ENCODE results near the gene NANS.
A peak's percentile ranks its signal among the peaks of the same experiment; 100 is the strongest.
"Not testable (repeated sequence)": the region's sequence is repeated elsewhere in the genome, so short reads cannot be mapped to it uniquely, and the experiment has no call there.

The NANS gene

DNA sequence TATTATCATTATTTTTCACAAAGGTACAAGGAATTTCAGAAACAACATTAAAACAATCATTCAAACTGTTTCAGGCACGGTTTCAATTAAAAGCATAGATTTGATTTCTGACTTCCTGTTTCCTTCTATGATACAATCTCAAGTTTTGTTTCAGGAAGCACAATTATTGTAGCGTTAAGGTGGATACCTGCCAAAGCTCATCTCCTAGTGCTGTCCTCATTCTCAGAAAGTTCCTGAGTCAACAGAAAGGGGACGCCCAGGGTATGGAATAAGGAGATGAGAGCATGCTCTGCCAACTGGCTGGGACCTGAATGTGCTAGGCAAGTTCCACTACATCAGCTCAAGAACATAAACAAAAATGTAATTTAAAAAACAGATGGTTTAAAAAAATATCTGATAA, 64.5 kb downstream of the NANS start:
- no peaks in the 10 kb centered on the region for H3K9me3 ChIP-seq
- peaks cover 45 to 49% of the 10 kb centered on the region in 2 experiments for H3K4me1 ChIP-seq (ENCODE audit: control insufficient read depth in 1 of 2, insufficient read depth in 1 of 2, low read depth in 1 of 2, low read length in 1 of 2)
- H3K27me3 ChIP-seq = no peaks in the 10 kb centered on the region
- no peak for TF ChIP-seq CTCF (IDR thresholded peaks at IDR 0.05)
- H3K36me3 ChIP-seq = peaks cover 24% of the 10 kb centered on the region
- peak overlapping the region in 1 of 2 experiments; percentile 98 for H3K4me3 ChIP-seq (ENCODE audit: low read depth in 1 of 2, low read length in 1 of 2)
- H3K27ac ChIP-seq = peak overlapping the region; percentile 96

- Histone ChIP-seq H3K27ac (peak overlapping the region; percentile 31), H3K4me1 (ENCODE audit: control insufficient read depth in 1 of 2, insufficient read depth in 1 of 2, low read depth in 1 of 2, low read length in 1 of 2) (peaks cover 37 to 41% of the 10 kb centered on the region in 2 experiments), H3K36me3 (peaks cover 48% of the 10 kb centered on the region)
- not testable (repeated sequence) for H3K27me3 ChIP-seq; H3K9me3 ChIP-seq; H3K4me3 ChIP-seq (ENCODE audit: low read depth in 1 of 2, low read length in 1 of 2)
Observed at GRCh38 chr9:98124091-98124490, 67.6 kb downstream of the NANS start.

DNA sequence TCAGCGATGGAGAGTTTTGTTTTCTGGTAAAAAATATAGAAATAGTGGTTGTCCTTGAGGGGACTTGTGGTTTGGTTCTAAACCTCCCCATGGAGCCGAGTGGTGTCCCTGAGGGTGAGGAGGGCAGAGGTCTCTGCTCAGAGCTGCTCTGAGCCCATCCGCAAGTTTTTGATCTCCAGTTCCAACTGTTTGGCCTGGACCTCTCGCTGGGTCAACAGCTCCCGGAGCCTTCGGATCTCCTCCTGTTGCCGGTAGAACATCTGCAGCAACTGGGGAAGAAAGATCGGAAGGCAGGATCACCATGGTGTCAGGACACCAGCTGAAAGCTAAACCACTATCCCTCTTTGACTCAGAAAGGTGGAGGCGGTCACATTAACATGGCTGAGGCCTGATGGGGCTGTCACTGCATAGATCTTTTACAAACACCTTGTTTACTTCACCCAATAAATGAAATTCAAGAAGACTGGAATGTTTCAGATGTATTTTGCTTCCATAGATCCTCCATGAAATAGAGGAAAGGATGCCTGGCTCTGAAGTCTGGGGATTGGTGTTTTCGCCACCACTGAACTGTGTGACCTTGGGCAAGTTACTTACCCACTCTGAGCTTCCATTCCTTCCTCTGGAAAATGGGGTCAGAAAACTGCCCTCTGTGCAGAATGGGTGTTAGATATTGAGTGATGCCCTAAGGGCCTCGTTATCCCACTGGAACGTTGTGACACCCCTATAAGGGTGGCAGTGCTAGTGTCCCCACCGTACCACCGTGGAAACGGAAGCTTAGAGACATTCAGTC, 68.3 kb downstream of the NANS start:
- Histone ChIP-seq H3K9me3 (no peaks in the 10 kb centered on the region), H3K27ac (peak overlapping the region; percentile 31), H3K36me3 (peaks cover 48% of the 10 kb centered on the region), H3K4me3 (ENCODE audit: low read depth in 1 of 2, low read length in 1 of 2) (no peak overlapping the region), H3K27me3 (no peaks in the 10 kb centered on the region), H3K4me1 (ENCODE audit: control insufficient read depth in 1 of 2, insufficient read depth in 1 of 2, low read depth in 1 of 2, low read length in 1 of 2) (peaks cover 40 to 47% of the 10 kb centered on the region in 2 experiments)
- TF ChIP-seq CTCF (IDR thresholded peaks at IDR 0.05) = no peak

- H3K27me3 ChIP-seq = no peaks in the 10 kb centered on the region
- peaks cover 18 to 32% of the 10 kb centered on the region in 2 experiments for H3K4me1 ChIP-seq (ENCODE audit: control insufficient read depth in 1 of 2, insufficient read depth in 1 of 2, low read depth in 1 of 2, low read length in 1 of 2)
- no peak overlapping the region for H3K4me3 ChIP-seq (ENCODE audit: low read depth in 1 of 2, low read length in 1 of 2)
- peaks cover 66% of the 10 kb centered on the region for H3K36me3 ChIP-seq
- no peak for TF ChIP-seq CTCF (IDR thresholded peaks at IDR 0.05)
- H3K9me3 ChIP-seq = no peaks in the 10 kb centered on the region
- peak overlapping the region; percentile 51 for H3K27ac ChIP-seq
Observed at GRCh38 chr9:98127226-98127625, 70.7 kb downstream of the NANS start.

GRCh38 chr9:98128316-98128715, 71.8 kb downstream of the NANS start:
- no peak overlapping the region for H3K4me3 ChIP-seq (ENCODE audit: low read depth in 1 of 2, low read length in 1 of 2)
- H3K4me1 ChIP-seq (ENCODE audit: control insufficient read depth in 1 of 2, insufficient read depth in 1 of 2, low read depth in 1 of 2, low read length in 1 of 2) = peaks cover 16 to 24% of the 10 kb centered on the region in 2 experiments
- H3K27ac ChIP-seq = peak overlapping the region; percentile 85
- TF ChIP-seq CTCF (IDR thresholded peaks at IDR 0.05) = no peak
- H3K36me3 ChIP-seq = peaks cover 73% of the 10 kb centered on the region
- no peaks in the 10 kb centered on the region for H3K27me3 ChIP-seq
- no peaks in the 10 kb centered on the region for H3K9me3 ChIP-seq

DNA sequence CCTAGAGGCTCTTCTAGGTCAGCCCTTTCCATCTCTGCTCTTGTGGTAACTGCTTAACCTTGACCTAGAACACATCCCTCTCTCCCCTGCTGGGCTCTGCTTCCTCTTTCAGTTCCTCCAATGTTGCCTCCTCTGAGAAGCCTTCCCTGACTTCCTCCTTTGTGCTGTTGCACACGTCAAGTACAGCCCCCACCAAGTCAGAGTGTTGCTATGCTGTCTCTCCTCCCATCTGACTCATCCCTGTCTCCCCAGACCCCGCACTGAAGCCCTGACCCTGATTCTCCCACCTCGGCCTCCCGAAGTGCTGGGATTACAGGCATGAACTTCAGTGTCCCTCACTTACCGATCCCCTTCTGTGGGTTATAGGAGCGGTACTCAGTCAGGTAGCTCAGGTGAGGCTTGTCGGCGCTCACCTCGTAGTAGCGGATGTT, 72.9 kb downstream of the NANS start:
- Histone ChIP-seq H3K27ac (peak overlapping the region; percentile 85), H3K9me3 (no peaks in the 10 kb centered on the region), H3K27me3 (no peaks in the 10 kb centered on the region), H3K4me1 (ENCODE audit: control insufficient read depth in 1 of 2, insufficient read depth in 1 of 2, low read depth in 1 of 2, low read length in 1 of 2) (peaks cover 16 to 24% of the 10 kb centered on the region in 2 experiments), H3K4me3 (ENCODE audit: low read depth in 1 of 2, low read length in 1 of 2) (peak overlapping the region in 1 of 2 experiments; percentile 29), H3K36me3 (peaks cover 79% of the 10 kb centered on the region)
- no peak for TF ChIP-seq CTCF (IDR thresholded peaks at IDR 0.05)

- Histone ChIP-seq H3K27ac (peak overlapping the region; percentile 85), H3K36me3 (peaks cover 79% of the 10 kb centered on the region), H3K4me1 (ENCODE audit: control insufficient read depth in 1 of 2, insufficient read depth in 1 of 2, low read depth in 1 of 2, low read length in 1 of 2) (peaks cover 16 to 24% of the 10 kb centered on the region in 2 experiments)
- not testable (repeated sequence) for H3K27me3 ChIP-seq; H3K9me3 ChIP-seq; H3K4me3 ChIP-seq (ENCODE audit: low read depth in 1 of 2, low read length in 1 of 2)
Observed at GRCh38 chr9:98130060-98130459, 73.5 kb downstream of the NANS start.

Measured in neutrophil (primary cell).